IPS-18a (cell line): ENCODE results near the gene LMF1.
"Not testable (repeated sequence)": the region's sequence is repeated elsewhere in the genome, so short reads cannot be mapped to it uniquely, and the experiment has no call there.

Experiments
- H3K27ac ChIP-seq: one replicate; pipeline ENCODE4 v1.5.1; 2013; ENCODE audit warnings: low read length
- H3K27me3 ChIP-seq: one replicate; pipeline ENCODE4 v1.6.1; 2013; ENCODE audit warnings: mild to moderate bottlenecking, low read length; ENCODE audit not compliant: control insufficient read depth, insufficient read depth
- H3K36me3 ChIP-seq: one replicate; pipeline ENCODE4 v1.6.1; 2013; ENCODE audit warnings: low read depth, low read length; ENCODE audit not compliant: control insufficient read depth
- H3K4me1 ChIP-seq: one replicate; pipeline ENCODE4 v1.6.1; 2013; ENCODE audit warnings: low read depth, low read length; ENCODE audit not compliant: control insufficient read depth
- H3K4me3 ChIP-seq: one replicate; pipeline ENCODE4 v1.5.1; 2013; ENCODE audit warnings: low read length
- H3K9ac ChIP-seq: one replicate; pipeline ENCODE4 v1.6.1; 2013; ENCODE audit warnings: mild to moderate bottlenecking, low read length, moderate library complexity
- H3K9me3 ChIP-seq: one replicate; pipeline ENCODE4 v1.6.1; 2013; ENCODE audit warnings: low read depth, low read length; ENCODE audit not compliant: control insufficient read depth

The LMF1 gene

GRCh38 chr16:858971-859370 lies 111.8 kb downstream of the LMF1 start:
- not testable (repeated sequence) for H3K36me3 ChIP-seq, H3K27me3 ChIP-seq, H3K4me3 ChIP-seq, H3K27ac ChIP-seq, H3K4me1 ChIP-seq, H3K9ac ChIP-seq
- H3K9me3 ChIP-seq = peaks cover 11% of the 10 kb centered on the region

DNA sequence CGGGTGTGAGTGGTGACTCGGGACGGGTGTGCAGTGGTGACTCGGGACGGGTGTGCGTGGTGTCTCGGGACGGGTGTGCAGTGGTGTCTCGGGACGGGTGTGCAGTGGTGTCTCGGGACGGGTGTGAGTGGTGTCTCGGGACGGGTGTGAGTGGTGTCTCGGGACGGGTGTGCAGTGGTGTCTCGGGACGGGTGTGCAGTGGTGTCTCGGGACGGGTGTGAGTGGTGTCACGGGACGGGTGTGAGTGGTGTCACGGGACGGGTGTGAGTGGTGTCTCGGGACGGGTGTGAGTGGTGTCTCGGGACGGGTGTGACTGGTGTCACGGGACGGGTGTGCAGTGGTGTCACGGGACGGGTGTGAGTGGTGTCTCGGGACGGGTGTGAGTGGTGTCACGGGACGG lies 112.3 kb downstream of the LMF1 start:
- H3K36me3 ChIP-seq, H3K4me3 ChIP-seq, H3K27ac ChIP-seq, H3K27me3 ChIP-seq, H3K9ac ChIP-seq, H3K4me1 ChIP-seq: not testable (repeated sequence)
- peaks cover 11% of the 10 kb centered on the region for H3K9me3 ChIP-seq

DNA sequence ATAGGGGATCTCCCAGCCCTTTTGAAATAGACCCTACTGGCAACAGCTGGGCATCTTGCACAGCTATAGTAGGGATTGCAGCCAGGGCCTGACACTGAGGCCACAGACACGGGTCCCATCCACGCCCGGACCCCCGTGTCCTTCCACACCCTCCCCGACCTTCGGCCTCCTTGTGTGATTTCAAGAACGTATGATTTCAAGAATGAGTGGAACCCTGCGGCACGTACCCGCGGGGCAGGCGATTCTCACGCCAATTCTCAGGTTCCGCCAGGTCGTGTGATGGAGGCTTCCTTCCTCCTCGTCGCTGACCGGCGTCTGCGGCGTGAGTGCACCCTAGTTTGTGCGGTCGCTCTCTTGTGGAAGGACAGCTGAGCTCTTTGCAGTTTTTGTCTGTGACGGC lies 114.0 kb downstream of the LMF1 start:
- Histone ChIP-seq H3K27ac (no peak overlapping the region), H3K27me3 (no peaks in the 10 kb centered on the region), H3K36me3 (no peaks in the 10 kb centered on the region), H3K4me3 (no peak overlapping the region), H3K9ac (no peak overlapping the region), H3K4me1 (no peaks in the 10 kb centered on the region), H3K9me3 (peaks cover 11% of the 10 kb centered on the region)

GRCh38 chr16:856101-856500 lies 114.7 kb downstream of the LMF1 start:
- Histone ChIP-seq H3K4me3 (no peak overlapping the region), H3K27me3 (no peaks in the 10 kb centered on the region), H3K27ac (no peak overlapping the region), H3K4me1 (no peaks in the 10 kb centered on the region), H3K9ac (no peak overlapping the region), H3K36me3 (no peaks in the 10 kb centered on the region), H3K9me3 (peaks cover 11% of the 10 kb centered on the region)

- Histone ChIP-seq H3K9me3 (peaks cover 16% of the 10 kb centered on the region), H3K27me3 (no peaks in the 10 kb centered on the region), H3K4me1 (no peaks in the 10 kb centered on the region), H3K36me3 (no peaks in the 10 kb centered on the region), H3K9ac (no peak overlapping the region), H3K4me3 (no peak overlapping the region), H3K27ac (no peak overlapping the region)
These were observed 115.3 kb downstream of the LMF1 start for GRCh38 chr16:855471-855870.

- Histone ChIP-seq H3K27ac (no peak overlapping the region), H3K9ac (no peak overlapping the region), H3K4me3 (no peak overlapping the region), H3K36me3 (no peaks in the 10 kb centered on the region), H3K9me3 (peaks cover 21% of the 10 kb centered on the region), H3K4me1 (no peaks in the 10 kb centered on the region), H3K27me3 (no peaks in the 10 kb centered on the region)
These were observed 115.9 kb downstream of the LMF1 start for GRCh38 chr16:854808-855410.

DNA sequence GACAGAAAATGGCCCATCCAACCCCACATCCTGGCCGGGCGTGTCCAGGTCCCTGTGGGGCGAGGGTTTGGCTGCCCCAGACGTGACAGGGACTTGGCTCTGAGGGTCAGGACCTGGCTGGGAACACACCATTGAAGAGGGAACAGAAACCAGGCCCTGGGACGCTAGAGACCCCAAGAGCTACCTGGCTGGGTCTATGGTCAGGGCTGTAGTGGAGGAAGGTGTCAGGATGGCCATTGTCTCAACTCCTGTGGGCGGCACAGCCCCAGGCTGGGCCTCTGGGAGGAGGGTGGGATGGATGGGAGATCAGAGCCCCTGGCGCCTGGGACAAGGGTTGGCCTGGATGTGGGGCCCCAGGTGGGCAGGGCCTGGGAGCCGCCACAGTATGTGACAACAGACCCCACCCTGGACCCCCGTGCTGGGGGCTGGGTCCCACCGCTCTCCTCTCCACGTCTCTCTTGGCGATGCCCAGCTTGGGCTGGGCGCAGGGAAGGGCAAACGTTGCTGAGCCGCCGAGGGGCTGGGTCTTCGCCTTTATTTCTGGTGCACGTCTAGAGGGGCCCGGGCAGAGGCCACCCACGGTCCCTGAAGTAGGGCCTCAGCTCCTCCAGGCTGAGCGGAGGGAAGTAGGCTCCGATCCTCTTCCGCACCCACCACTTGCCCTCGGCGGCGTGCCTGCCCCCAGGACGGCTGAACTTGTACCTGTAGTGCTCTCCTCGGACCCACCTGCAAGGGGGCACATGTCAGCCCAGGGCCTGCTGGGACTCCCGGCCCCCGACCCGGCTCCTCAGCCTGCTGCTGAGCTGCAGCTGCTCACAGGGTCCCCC lies 116.6 kb downstream of the LMF1 start:
- no peaks in the 10 kb centered on the region for H3K4me1 ChIP-seq
- no peak overlapping the region for H3K27ac ChIP-seq
- H3K36me3 ChIP-seq = no peaks in the 10 kb centered on the region
- H3K4me3 ChIP-seq = no peak overlapping the region
- H3K9ac ChIP-seq = no peak overlapping the region
- peaks cover 26% of the 10 kb centered on the region for H3K9me3 ChIP-seq
- H3K27me3 ChIP-seq = no peaks in the 10 kb centered on the region

- H3K4me1 ChIP-seq = no peaks in the 10 kb centered on the region
- no peaks in the 10 kb centered on the region for H3K27me3 ChIP-seq
- no peak overlapping the region for H3K9ac ChIP-seq
- H3K27ac ChIP-seq = no peak overlapping the region
- no peak overlapping the region for H3K4me3 ChIP-seq
- no peaks in the 10 kb centered on the region for H3K36me3 ChIP-seq
- peaks cover 24% of the 10 kb centered on the region for H3K9me3 ChIP-seq
These were observed 117.5 kb downstream of the LMF1 start for GRCh38 chr16:853306-853705.

GRCh38 chr16:852451-853185 lies 118.2 kb downstream of the LMF1 start:
- H3K36me3 ChIP-seq = no peaks in the 10 kb centered on the region
- H3K27me3 ChIP-seq = no peaks in the 10 kb centered on the region
- peaks cover 24% of the 10 kb centered on the region for H3K9me3 ChIP-seq
- H3K4me3 ChIP-seq = no peak overlapping the region
- H3K27ac ChIP-seq = no peak overlapping the region
- H3K9ac ChIP-seq = no peak overlapping the region
- H3K4me1 ChIP-seq = no peaks in the 10 kb centered on the region

DNA sequence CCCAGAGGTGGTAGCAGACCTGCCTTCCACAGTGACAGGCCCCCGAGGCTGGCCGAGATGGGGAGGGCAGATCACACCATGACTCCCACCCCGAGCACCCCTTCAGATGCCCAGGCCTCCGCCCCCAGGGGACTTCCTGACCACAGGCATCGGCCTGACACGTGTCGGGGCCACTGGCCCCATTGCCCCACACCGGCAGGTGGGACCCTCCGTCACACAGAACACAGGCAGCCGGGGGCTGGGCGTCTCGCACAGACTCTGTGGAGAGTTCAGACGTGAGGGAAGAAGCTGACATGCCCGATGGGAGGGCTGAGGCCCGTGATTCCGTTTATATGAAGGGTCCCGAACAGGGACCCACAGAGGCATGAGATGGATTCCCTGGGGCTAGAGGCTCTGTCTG lies 118.9 kb downstream of the LMF1 start:
- Histone ChIP-seq H3K4me1 (no peaks in the 10 kb centered on the region), H3K27ac (no peak overlapping the region), H3K4me3 (no peak overlapping the region), H3K36me3 (no peaks in the 10 kb centered on the region), H3K27me3 (no peaks in the 10 kb centered on the region), H3K9ac (no peak overlapping the region), H3K9me3 (peaks cover 20% of the 10 kb centered on the region)

- Histone ChIP-seq H3K36me3 (no peaks in the 10 kb centered on the region), H3K9ac (no peak overlapping the region), H3K9me3 (peaks cover 19% of the 10 kb centered on the region), H3K27me3 (no peaks in the 10 kb centered on the region), H3K27ac (no peak overlapping the region), H3K4me1 (no peaks in the 10 kb centered on the region), H3K4me3 (no peak overlapping the region)
These were observed 119.5 kb downstream of the LMF1 start for GRCh38 chr16:851209-851810.
